Bronchial epithelial cell (primary cell): ENCODE measurements around the gene SASH1. TPM values are rescaled to one million over a fixed set of nuclear protein-coding genes. Genes with fewer than 3 reads are reported as not detected.
A peak's percentile ranks its signal among the peaks of the same experiment; 100 is the strongest.

Experiments
- DNase-seq: peaks from one replicate; pipeline ENCODE4 v3.0.0-alpha.2; 2010; ENCODE audit warnings: low read depth
- FAIRE-seq: peaks from 2 replicates; lab custom pipeline; 2011; peaks lifted over from hg19 to GRCh38; lab: Jason Lieb, UNC
- H3K27me3 ChIP-seq: 2 replicates; pipeline ENCODE4 v1.5.1; 2011; ENCODE audit warnings: low read length; ENCODE audit not compliant: control insufficient read depth, insufficient read depth
- H3K36me3 ChIP-seq: 2 replicates; pipeline ENCODE4 v1.5.1; 2011; ENCODE audit warnings: low read length; ENCODE audit not compliant: control insufficient read depth, insufficient read depth
- H3K4me3 ChIP-seq: 2 replicates; pipeline ENCODE4 v1.5.1; 2011; ENCODE audit warnings: mild to moderate bottlenecking, low read depth, low read length, control low read depth
- total RNA-seq: library from RNA; depleted of rRNA; stranded (reverse); fragments of >200 nt; gene quantifications from 2 replicates; pipeline ENCODE4 v1.2.1, GENCODE V29; 2014
- TF ChIP-seq, protein P1 (sequence below): IDR thresholded peaks from 2 replicates; pipeline ENCODE4 v1.5.1; 2011; ENCODE audit warnings: mild to moderate bottlenecking, moderate library complexity, low read length, control low read depth, inconsistent platforms; ENCODE audit not compliant: insufficient read depth, severe bottlenecking

Gene SASH1
- total RNA-seq, 1 donor from 2014 or later = 3.9 TPM

DNA sequence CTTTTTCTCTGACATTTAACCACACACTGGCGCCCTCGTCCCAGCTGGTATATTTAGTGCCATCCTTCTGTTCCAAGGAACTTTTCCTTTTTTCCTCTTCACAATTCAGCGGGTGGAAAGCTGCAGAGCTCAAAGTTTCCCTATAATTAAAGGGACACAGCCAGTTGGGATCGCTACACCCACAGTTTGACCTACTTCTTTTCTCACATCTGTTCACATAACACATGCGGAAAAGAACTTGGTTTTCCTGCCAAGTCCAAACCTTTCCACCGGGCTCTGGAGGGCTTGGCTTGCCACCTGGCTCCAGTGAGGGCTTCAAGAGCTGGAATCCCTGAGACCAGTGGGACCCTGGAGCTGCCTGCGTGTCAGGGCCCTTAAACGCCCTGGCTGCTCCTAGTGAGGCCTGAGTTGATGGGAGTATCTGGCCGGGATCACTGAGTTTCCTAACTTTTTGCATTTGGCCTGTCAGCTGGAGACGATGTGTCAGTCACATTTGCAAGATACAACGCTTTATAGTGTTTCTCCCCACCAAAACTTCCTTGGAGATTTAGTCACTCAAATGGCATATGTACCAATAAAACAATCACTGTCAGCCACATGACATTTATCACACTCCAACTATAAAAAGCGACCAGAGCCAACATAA lies 176.0 kb downstream of the SASH1 start:
- TF ChIP-seq, protein P1, sequence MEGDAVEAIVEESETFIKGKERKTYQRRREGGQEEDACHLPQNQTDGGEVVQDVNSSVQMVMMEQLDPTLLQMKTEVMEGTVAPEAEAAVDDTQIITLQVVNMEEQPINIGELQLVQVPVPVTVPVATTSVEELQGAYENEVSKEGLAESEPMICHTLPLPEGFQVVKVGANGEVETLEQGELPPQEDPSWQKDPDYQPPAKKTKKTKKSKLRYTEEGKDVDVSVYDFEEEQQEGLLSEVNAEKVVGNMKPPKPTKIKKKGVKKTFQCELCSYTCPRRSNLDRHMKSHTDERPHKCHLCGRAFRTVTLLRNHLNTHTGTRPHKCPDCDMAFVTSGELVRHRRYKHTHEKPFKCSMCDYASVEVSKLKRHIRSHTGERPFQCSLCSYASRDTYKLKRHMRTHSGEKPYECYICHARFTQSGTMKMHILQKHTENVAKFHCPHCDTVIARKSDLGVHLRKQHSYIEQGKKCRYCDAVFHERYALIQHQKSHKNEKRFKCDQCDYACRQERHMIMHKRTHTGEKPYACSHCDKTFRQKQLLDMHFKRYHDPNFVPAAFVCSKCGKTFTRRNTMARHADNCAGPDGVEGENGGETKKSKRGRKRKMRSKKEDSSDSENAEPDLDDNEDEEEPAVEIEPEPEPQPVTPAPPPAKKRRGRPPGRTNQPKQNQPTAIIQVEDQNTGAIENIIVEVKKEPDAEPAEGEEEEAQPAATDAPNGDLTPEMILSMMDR = no peak
- Histone ChIP-seq H3K36me3 (peaks cover 1% of the 10 kb centered on the region), H3K4me3 (no peak overlapping the region), H3K27me3 (no peaks in the 10 kb centered on the region)
- FAIRE-seq (no peak), DNase-seq (no peak)

GRCh38 chr6:148520109-148520841 lies 177.6 kb downstream of the SASH1 start:
- H3K36me3 ChIP-seq = peaks cover 1% of the 10 kb centered on the region
- H3K27me3 ChIP-seq = no peaks in the 10 kb centered on the region
- DNase-seq (no peak), FAIRE-seq (no peak)
- H3K4me3 ChIP-seq = no peak overlapping the region
- TF ChIP-seq, protein P1 = no peak

GRCh38 chr6:148521158-148521557 lies 178.5 kb downstream of the SASH1 start:
- FAIRE-seq = no peak
- Histone ChIP-seq H3K4me3 (no peak overlapping the region), H3K36me3 (peaks cover 1% of the 10 kb centered on the region), H3K27me3 (no peaks in the 10 kb centered on the region)
- TF ChIP-seq, protein P1 = no peak
- DNase-seq = no peak

GRCh38 chr6:148521586-148521985 lies 178.9 kb downstream of the SASH1 start:
- TF ChIP-seq, protein P1 = no peak
- H3K36me3 ChIP-seq = peaks cover 1% of the 10 kb centered on the region
- FAIRE-seq = no peak
- peak; percentile 74 for DNase-seq
- H3K4me3 ChIP-seq = no peak overlapping the region
- H3K27me3 ChIP-seq = no peaks in the 10 kb centered on the region

GRCh38 chr6:148523048-148523447 lies 180.4 kb downstream of the SASH1 start:
- peaks cover 1% of the 10 kb centered on the region for H3K36me3 ChIP-seq

More at GRCh38 chr6:148523048-148523447, 180.4 kb downstream of the SASH1 start:
- no peak overlapping the region for H3K4me3 ChIP-seq
- DNase-seq (peak; percentile 35), FAIRE-seq (no peak)
- no peaks in the 10 kb centered on the region for H3K27me3 ChIP-seq
- TF ChIP-seq, protein P1 = no peak
